H1 (cell line): ENCODE measurements around the gene FRK. TPM values are rescaled to one million over a fixed set of nuclear protein-coding genes. Genes with fewer than 3 reads are reported as not detected.

Source experiments
- CTCF ChIA-PET: fragments of 300-600 bp; sonication (Branson Sonifier 250); formaldehyde crosslinking; loops from one replicate; lab custom pipeline; 2021; ENCODE audit not compliant: partially characterized antibody; lab: Charles Lee
- POLR2A ChIA-PET: fragments of 300-600 bp; sonication (Branson Sonifier 250); formaldehyde crosslinking; loops from one replicate; lab custom pipeline; 2021; ENCODE audit warnings: inconsistent platforms; ENCODE audit not compliant: partially characterized antibody; lab: Charles Lee
- DNase-seq, 2 experiments: peaks; one replicate each; pipeline versions ENCODE4 v3.0.0 to v3.0.0-alpha.2; 2010 to 2022; ENCODE audit warnings: low spot score in 2 of 2, low read depth in 1 of 2, mixed read lengths in 1 of 2
- FAIRE-seq: peaks from 2 replicates; lab custom pipeline; 2011; peaks lifted over from hg19 to GRCh38; lab: Jason Lieb, UNC
- H2AFZ ChIP-seq: 2 replicates; pipeline ENCODE4 v1.8.1; 2012; ENCODE audit warnings: low read length, inconsistent platforms
- H2AK5ac ChIP-seq: 2 replicates; pipeline ENCODE4 v1.6.1; 2013; ENCODE audit warnings: low read depth, low read length
- H2BK120ac ChIP-seq: replicated peaks from 2 replicates; pipeline ENCODE3; 2013; ENCODE audit warnings: low read depth, low read length, inconsistent platforms
- H2BK12ac ChIP-seq: 2 replicates; pipeline ENCODE4 v1.6.1; 2013; ENCODE audit warnings: low read depth, low read length
- H2BK15ac ChIP-seq: 2 replicates; pipeline ENCODE4 v1.6.1; 2013; ENCODE audit warnings: low read length
- H2BK20ac ChIP-seq: 2 replicates; pipeline ENCODE4 v1.6.1; 2013; ENCODE audit warnings: low read length
- H2BK5ac ChIP-seq: 2 replicates; pipeline ENCODE4 v1.6.1; 2013; ENCODE audit warnings: low read depth, low read length
- H3K14ac ChIP-seq: 2 replicates; pipeline ENCODE4 v1.6.1; 2013; ENCODE audit warnings: inconsistent platforms; ENCODE audit not compliant: insufficient read length
- H3K18ac ChIP-seq: 2 replicates; pipeline ENCODE4 v1.6.1; 2013; ENCODE audit warnings: low read length; ENCODE audit errors: extremely low read depth
- H3K23ac ChIP-seq: 2 replicates; pipeline ENCODE4 v1.6.1; 2013; ENCODE audit warnings: inconsistent platforms; ENCODE audit not compliant: insufficient read length
- H3K23me2 ChIP-seq: 2 replicates; pipeline ENCODE4 v1.6.1; 2013; ENCODE audit warnings: low read depth, low read length
- H3K27ac ChIP-seq: 2 replicates; pipeline ENCODE4 v1.6.1; 2011; ENCODE audit warnings: low read depth, low read length, inconsistent platforms
- H3K27me3 ChIP-seq, 4 experiments: replicated peaks in 1 of 4; 1 replicate in 1 of 4; 2 replicates in 3 of 4; pipeline versions ENCODE4 v1.6.1 to v1.8.1; 2011 to 2013; ENCODE audit warnings: low read length in 3 of 4, mild to moderate bottlenecking in 3 of 4, inconsistent platforms in 2 of 4, mixed read lengths in 2 of 4, moderate library complexity in 1 of 4; ENCODE audit not compliant: control insufficient read depth in 3 of 4, insufficient read depth in 3 of 4; ENCODE audit errors: extremely low read depth in 1 of 4
- H3K36me3 ChIP-seq, 4 experiments: 2 replicates each; pipeline versions ENCODE4 v1.6.1 to v1.8.1; 2011 to 2013; ENCODE audit warnings: mild to moderate bottlenecking in 4 of 4, low read length in 3 of 4, moderate library complexity in 2 of 4, control low read depth in 1 of 4, inconsistent platforms in 1 of 4; ENCODE audit not compliant: insufficient read depth in 4 of 4, control insufficient read depth in 2 of 4
- H3K4ac ChIP-seq: replicated peaks from 2 replicates; pipeline ENCODE3; 2013; ENCODE audit warnings: low read length, low read depth, mixed read lengths, inconsistent platforms; ENCODE audit not compliant: insufficient read length
- H3K4me1 ChIP-seq, 4 experiments: replicated peaks in 1 of 4; 1 replicate in 1 of 4; 2 replicates in 3 of 4; pipeline versions ENCODE4 v1.6.1 to v1.8.1; 2011 to 2013; ENCODE audit warnings: low read length in 3 of 4, inconsistent platforms in 2 of 4, mixed read lengths in 1 of 4; ENCODE audit not compliant: insufficient read depth in 4 of 4, control insufficient read depth in 3 of 4
- H3K4me2 ChIP-seq, 2 experiments: 2 replicates each; pipeline versions ENCODE4 v1.6.1 to v1.8.1; 2011 to 2013; ENCODE audit warnings: low read depth in 2 of 2, low read length in 2 of 2, control low read depth in 1 of 2, inconsistent platforms in 1 of 2, mild to moderate bottlenecking in 1 of 2; ENCODE audit not compliant: insufficient read depth in 1 of 2
- H3K4me3 ChIP-seq, 4 experiments: fragments of 200-600, 300-600 bp in 1 of 4; sonication (generic), shearing (Covaris generic), sonication (Bioruptor Twin) in 1 of 4; 2 replicates each; pipeline versions ENCODE4 v1.5.1 to v1.8.1; 2011 to 2016; ENCODE audit warnings: low read length in 4 of 4, low read depth in 3 of 4, control low read depth in 2 of 4, inconsistent platforms in 2 of 4, mild to moderate bottlenecking in 2 of 4, mixed read lengths in 1 of 4, moderate library complexity in 1 of 4; ENCODE audit not compliant: insufficient read depth in 2 of 4; ENCODE audit errors: extremely low read depth in 1 of 4
- H3K56ac ChIP-seq: replicated peaks from 2 replicates; pipeline ENCODE3; 2013; ENCODE audit warnings: low read depth, mild to moderate bottlenecking, mixed read lengths, low read length, inconsistent platforms; ENCODE audit not compliant: insufficient read length
- H3K79me1 ChIP-seq: 2 replicates; pipeline ENCODE4 v1.6.1; 2013; ENCODE audit warnings: low read depth, low read length, control low read depth
- H3K79me2 ChIP-seq, 2 experiments: 2 replicates each; pipeline versions ENCODE4 v1.6.1 to v1.8.1; 2012 to 2013; ENCODE audit warnings: low read length in 2 of 2, mild to moderate bottlenecking in 2 of 2, inconsistent platforms in 1 of 2; ENCODE audit not compliant: insufficient read depth in 2 of 2, control insufficient read depth in 1 of 2
- H3K9ac ChIP-seq, 4 experiments: replicated peaks in 1 of 4; 1 replicate in 1 of 4; 2 replicates in 3 of 4; pipeline versions ENCODE4 v1.6.1 to v1.8.1; 2011 to 2013; ENCODE audit warnings: low read depth in 3 of 4, low read length in 3 of 4, control low read depth in 2 of 4, mild to moderate bottlenecking in 2 of 4, moderate library complexity in 2 of 4, inconsistent platforms in 1 of 4; ENCODE audit errors: extremely low read depth in 1 of 4
- H3K9me3 ChIP-seq, 2 experiments: 2 replicates each; pipeline versions ENCODE4 v1.6.1 to v1.8.1; 2012 to 2013; ENCODE audit warnings: mild to moderate bottlenecking in 2 of 2, moderate library complexity in 2 of 2, control low read depth in 1 of 2, inconsistent platforms in 1 of 2, low read depth in 1 of 2, low read length in 1 of 2, mixed read lengths in 1 of 2; ENCODE audit not compliant: insufficient read depth in 2 of 2
- H4K20me1 ChIP-seq, 2 experiments: replicated peaks in 1 of 2; 2 replicates each; pipeline versions ENCODE3 to v1.8.1; 2011 to 2013; ENCODE audit warnings: inconsistent platforms in 2 of 2, low read length in 2 of 2, mild to moderate bottlenecking in 1 of 2; ENCODE audit not compliant: insufficient read depth in 2 of 2, control insufficient read depth in 1 of 2
- H4K5ac ChIP-seq: 2 replicates; pipeline ENCODE4 v1.6.1; 2013; ENCODE audit warnings: low read length, low read depth, mixed read lengths, inconsistent platforms; ENCODE audit not compliant: insufficient read length
- H4K8ac ChIP-seq: 2 replicates; pipeline ENCODE4 v1.8.0; 2013; ENCODE audit warnings: mild to moderate bottlenecking, moderate library complexity, low read length, inconsistent platforms; ENCODE audit not compliant: insufficient read depth; ENCODE audit errors: extremely low read depth
- H4K91ac ChIP-seq: replicated peaks from 2 replicates; pipeline ENCODE3; 2013; ENCODE audit warnings: low read length, mixed read lengths, inconsistent platforms; ENCODE audit not compliant: insufficient read length
- WGBS, 2 experiments: shearing (Covaris generic) in 1 of 2; methylation state at CpG; one replicate each; pipeline versions ENCODE4 v1.1.6 to v1.1.7; 2013 to 2015; ENCODE audit warnings: low lambda C conversion rate in 2 of 2, mixed read lengths in 2 of 2, inconsistent platforms in 1 of 2, low coverage in 1 of 2, missing lambda C conversion rate in 1 of 2; ENCODE audit not compliant: insufficient replicate concordance in 2 of 2, insufficient coverage in 1 of 2, insufficient read length in 1 of 2; ENCODE audit errors: extremely low coverage in 1 of 2, missing lambda C conversion rate in 1 of 2; 5-methylcytosine and 5-hydroxymethylcytosine counted together
- polyA plus RNA-seq, 7 experiments: library from polyadenylated mRNA; depleted of rRNA in 3 of 7; stranded (reverse) in 5 of 7; unstranded in 2 of 7; fragments of >200 nt in 5 of 7; fragments of 200-250 nt in 2 of 7; gene quantifications; 1 replicate in 5 of 7; 2 replicates in 1 of 7; 4 replicates in 1 of 7; pipeline versions ENCODE4 v1.2.1 to v1.2.3, GENCODE V29; 2011 to 2013; ENCODE audit warnings: missing spikeins in 2 of 7, mixed read lengths in 2 of 7
- total RNA-seq: library from RNA; stranded (reverse); fragmentation: NEBNext Ultra II Directional; extraction: Animal tissue kit (Norgen Biotek cat#: 25700); gene quantifications from 2 replicates; pipeline ENCODE4 v1.2.1, GENCODE V29; 2021
- TF ChIP-seq, protein P1 (sequence below): fragments of 300-600 bp; sonication (generic); IDR thresholded peaks from 2 replicates; pipeline ENCODE4 v1.7.1; 2012; ENCODE audit warnings: low read length, moderate library complexity, mild to moderate bottlenecking, inconsistent platforms; ENCODE audit not compliant: insufficient replicate concordance

The FRK gene
- total and polyA plus RNA-seq, 2 of the 8 experiments (the other 6 are each of a cell fraction or from before 2014, with no cell fraction given) = 0.11 to 0.24 TPM

DNA sequence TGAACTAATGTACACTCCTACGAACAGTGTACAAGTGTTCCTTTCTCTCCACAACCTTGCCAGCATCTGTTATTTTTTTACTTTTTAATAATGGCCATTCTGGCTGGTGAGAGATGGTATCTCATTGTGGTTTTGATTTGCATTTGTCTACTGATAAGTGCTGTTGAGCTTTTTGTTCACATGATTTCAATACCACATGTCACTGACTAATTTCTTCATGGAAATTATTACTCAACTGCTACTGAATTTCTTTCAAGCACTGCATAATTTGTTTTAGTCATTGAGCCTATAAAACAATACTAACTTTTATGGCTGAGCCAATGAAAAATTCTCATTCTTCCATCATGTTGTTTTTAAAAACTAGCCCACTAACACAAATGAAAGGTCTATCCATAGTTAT, 115.4 kb downstream of the FRK start:
- no peak overlapping the region for H2BK5ac ChIP-seq
- H2BK120ac ChIP-seq = no peak overlapping the region
- no peaks in the 10 kb centered on the region for H3K4me1 ChIP-seq
- no peaks in the 10 kb centered on the region for H3K36me3 ChIP-seq
- no peak overlapping the region for H2BK20ac ChIP-seq
- 78% methylated on average over 1 of the region's 1 CpG; no CpG with 5 or more reads in 1 of the 2 experiments for WGBS, 2 experiments
- H2AFZ ChIP-seq = no peak overlapping the region
- no peak overlapping the region for H3K18ac ChIP-seq
- H3K4me3 ChIP-seq = no peak overlapping the region
- H3K9me3 ChIP-seq = no peaks in the 10 kb centered on the region
- no peak overlapping the region for H3K9ac ChIP-seq
- H2BK12ac ChIP-seq = no peak overlapping the region
- H3K27me3 ChIP-seq = no peaks in the 10 kb centered on the region
- no peak overlapping the region for H3K4me2 ChIP-seq
- no peak overlapping the region for H4K8ac ChIP-seq
- no peak overlapping the region for H4K5ac ChIP-seq
- H3K14ac ChIP-seq = no peak overlapping the region
- H4K91ac ChIP-seq = no peak overlapping the region
- H3K79me1 ChIP-seq = no peaks in the 10 kb centered on the region
- no peaks in the 10 kb centered on the region for H3K23me2 ChIP-seq
- no peak overlapping the region for H2BK15ac ChIP-seq
- no peaks in the 10 kb centered on the region for H4K20me1 ChIP-seq
- DNase-seq (no peak), FAIRE-seq (no peak)
- H3K23ac ChIP-seq = no peak overlapping the region
- no peak overlapping the region for H3K27ac ChIP-seq
- POLR2A ChIA-PET = no interaction called here
- H3K79me2 ChIP-seq = no peaks in the 10 kb centered on the region
- CTCF ChIA-PET = no interaction called here
- H3K56ac ChIP-seq = no peak overlapping the region
- no peak overlapping the region for H3K4ac ChIP-seq
- no peak overlapping the region for H2AK5ac ChIP-seq
- TF ChIP-seq, protein P1, sequence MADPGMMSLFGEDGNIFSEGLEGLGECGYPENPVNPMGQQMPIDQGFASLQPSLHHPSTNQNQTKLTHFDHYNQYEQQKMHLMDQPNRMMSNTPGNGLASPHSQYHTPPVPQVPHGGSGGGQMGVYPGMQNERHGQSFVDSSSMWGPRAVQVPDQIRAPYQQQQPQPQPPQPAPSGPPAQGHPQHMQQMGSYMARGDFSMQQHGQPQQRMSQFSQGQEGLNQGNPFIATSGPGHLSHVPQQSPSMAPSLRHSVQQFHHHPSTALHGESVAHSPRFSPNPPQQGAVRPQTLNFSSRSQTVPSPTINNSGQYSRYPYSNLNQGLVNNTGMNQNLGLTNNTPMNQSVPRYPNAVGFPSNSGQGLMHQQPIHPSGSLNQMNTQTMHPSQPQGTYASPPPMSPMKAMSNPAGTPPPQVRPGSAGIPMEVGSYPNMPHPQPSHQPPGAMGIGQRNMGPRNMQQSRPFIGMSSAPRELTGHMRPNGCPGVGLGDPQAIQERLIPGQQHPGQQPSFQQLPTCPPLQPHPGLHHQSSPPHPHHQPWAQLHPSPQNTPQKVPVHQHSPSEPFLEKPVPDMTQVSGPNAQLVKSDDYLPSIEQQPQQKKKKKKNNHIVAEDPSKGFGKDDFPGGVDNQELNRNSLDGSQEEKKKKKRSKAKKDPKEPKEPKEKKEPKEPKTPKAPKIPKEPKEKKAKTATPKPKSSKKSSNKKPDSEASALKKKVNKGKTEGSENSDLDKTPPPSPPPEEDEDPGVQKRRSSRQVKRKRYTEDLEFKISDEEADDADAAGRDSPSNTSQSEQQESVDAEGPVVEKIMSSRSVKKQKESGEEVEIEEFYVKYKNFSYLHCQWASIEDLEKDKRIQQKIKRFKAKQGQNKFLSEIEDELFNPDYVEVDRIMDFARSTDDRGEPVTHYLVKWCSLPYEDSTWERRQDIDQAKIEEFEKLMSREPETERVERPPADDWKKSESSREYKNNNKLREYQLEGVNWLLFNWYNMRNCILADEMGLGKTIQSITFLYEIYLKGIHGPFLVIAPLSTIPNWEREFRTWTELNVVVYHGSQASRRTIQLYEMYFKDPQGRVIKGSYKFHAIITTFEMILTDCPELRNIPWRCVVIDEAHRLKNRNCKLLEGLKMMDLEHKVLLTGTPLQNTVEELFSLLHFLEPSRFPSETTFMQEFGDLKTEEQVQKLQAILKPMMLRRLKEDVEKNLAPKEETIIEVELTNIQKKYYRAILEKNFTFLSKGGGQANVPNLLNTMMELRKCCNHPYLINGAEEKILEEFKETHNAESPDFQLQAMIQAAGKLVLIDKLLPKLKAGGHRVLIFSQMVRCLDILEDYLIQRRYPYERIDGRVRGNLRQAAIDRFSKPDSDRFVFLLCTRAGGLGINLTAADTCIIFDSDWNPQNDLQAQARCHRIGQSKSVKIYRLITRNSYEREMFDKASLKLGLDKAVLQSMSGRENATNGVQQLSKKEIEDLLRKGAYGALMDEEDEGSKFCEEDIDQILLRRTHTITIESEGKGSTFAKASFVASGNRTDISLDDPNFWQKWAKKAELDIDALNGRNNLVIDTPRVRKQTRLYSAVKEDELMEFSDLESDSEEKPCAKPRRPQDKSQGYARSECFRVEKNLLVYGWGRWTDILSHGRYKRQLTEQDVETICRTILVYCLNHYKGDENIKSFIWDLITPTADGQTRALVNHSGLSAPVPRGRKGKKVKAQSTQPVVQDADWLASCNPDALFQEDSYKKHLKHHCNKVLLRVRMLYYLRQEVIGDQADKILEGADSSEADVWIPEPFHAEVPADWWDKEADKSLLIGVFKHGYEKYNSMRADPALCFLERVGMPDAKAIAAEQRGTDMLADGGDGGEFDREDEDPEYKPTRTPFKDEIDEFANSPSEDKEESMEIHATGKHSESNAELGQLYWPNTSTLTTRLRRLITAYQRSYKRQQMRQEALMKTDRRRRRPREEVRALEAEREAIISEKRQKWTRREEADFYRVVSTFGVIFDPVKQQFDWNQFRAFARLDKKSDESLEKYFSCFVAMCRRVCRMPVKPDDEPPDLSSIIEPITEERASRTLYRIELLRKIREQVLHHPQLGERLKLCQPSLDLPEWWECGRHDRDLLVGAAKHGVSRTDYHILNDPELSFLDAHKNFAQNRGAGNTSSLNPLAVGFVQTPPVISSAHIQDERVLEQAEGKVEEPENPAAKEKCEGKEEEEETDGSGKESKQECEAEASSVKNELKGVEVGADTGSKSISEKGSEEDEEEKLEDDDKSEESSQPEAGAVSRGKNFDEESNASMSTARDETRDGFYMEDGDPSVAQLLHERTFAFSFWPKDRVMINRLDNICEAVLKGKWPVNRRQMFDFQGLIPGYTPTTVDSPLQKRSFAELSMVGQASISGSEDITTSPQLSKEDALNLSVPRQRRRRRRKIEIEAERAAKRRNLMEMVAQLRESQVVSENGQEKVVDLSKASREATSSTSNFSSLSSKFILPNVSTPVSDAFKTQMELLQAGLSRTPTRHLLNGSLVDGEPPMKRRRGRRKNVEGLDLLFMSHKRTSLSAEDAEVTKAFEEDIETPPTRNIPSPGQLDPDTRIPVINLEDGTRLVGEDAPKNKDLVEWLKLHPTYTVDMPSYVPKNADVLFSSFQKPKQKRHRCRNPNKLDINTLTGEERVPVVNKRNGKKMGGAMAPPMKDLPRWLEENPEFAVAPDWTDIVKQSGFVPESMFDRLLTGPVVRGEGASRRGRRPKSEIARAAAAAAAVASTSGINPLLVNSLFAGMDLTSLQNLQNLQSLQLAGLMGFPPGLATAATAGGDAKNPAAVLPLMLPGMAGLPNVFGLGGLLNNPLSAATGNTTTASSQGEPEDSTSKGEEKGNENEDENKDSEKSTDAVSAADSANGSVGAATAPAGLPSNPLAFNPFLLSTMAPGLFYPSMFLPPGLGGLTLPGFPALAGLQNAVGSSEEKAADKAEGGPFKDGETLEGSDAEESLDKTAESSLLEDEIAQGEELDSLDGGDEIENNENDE = no peak
